M059J (cell line): ENCODE data around the gene DOCK9. TPM values are rescaled to one million over a fixed set of nuclear protein-coding genes. Genes with fewer than 3 reads are reported as not detected.
"Not testable (repeated sequence)": the region's sequence is repeated elsewhere in the genome, so short reads cannot be mapped to it uniquely, and the experiment has no call there.

ENCODE experiments used
- DNase-seq: peaks from one replicate; pipeline ENCODE4 v3.0.0-alpha.2; 2012; ENCODE audit warnings: low read depth
- total RNA-seq: library from RNA; depleted of rRNA; stranded (reverse); fragments of >200 nt; shearing (Covaris generic); gene quantifications from 2 replicates; pipeline ENCODE4 v1.2.3, GENCODE V29; 2014

Gene DOCK9
- total RNA-seq, 1 experiment from 2014 or later: 25.0 TPM

GRCh38 chr13:98918771-98919170 is 59.1 kb downstream of the DOCK9 start:
- no peak for DNase-seq

- DNase-seq: no peak
Measured at GRCh38 chr13:98917116-98917515, 60.7 kb downstream of the DOCK9 start.

GRCh38 chr13:98916403-98916802 is 61.5 kb downstream of the DOCK9 start:
- no peak for DNase-seq

- DNase-seq: no peak
Measured at GRCh38 chr13:98915981-98916380, 61.9 kb downstream of the DOCK9 start.

- no peak for DNase-seq
Measured at GRCh38 chr13:98915563-98915962, 62.3 kb downstream of the DOCK9 start.

- DNase-seq: no peak
Measured at GRCh38 chr13:98913741-98914140, 64.1 kb downstream of the DOCK9 start.

GRCh38 chr13:98912846-98913245 is 65.0 kb downstream of the DOCK9 start:
- no peak for DNase-seq

GRCh38 chr13:98910501-98910951 is 67.3 kb downstream of the DOCK9 start:
- DNase-seq: peak; percentile 85

GRCh38 chr13:98909016-98909415 is 68.8 kb downstream of the DOCK9 start:
- peak; percentile 44 for DNase-seq

GRCh38 chr13:98906746-98907502 is 70.9 kb downstream of the DOCK9 start:
- no peak for DNase-seq

- no peak for DNase-seq
Measured at GRCh38 chr13:98905199-98905598, 72.7 kb downstream of the DOCK9 start.

GRCh38 chr13:98900442-98900841 is 77.4 kb downstream of the DOCK9 start:
- peak; percentile 42 for DNase-seq

GRCh38 chr13:98897706-98898105 is 80.2 kb downstream of the DOCK9 start:
- DNase-seq: no peak

GRCh38 chr13:98896868-98897144 is 81.1 kb downstream of the DOCK9 start:
- no peak for DNase-seq

GRCh38 chr13:98896083-98896867 is 81.6 kb downstream of the DOCK9 start:
- DNase-seq: no peak

GRCh38 chr13:98894814-98895213 is 83.0 kb downstream of the DOCK9 start:
- DNase-seq: not testable (repeated sequence)

- DNase-seq: no peak
Measured at GRCh38 chr13:98893371-98893770, 84.5 kb downstream of the DOCK9 start.

GRCh38 chr13:98892821-98893220 is 85.0 kb downstream of the DOCK9 start:
- DNase-seq: no peak

- DNase-seq: no peak
Measured at GRCh38 chr13:98892077-98892476, 85.8 kb downstream of the DOCK9 start.

GRCh38 chr13:98890925-98891324 is 86.9 kb downstream of the DOCK9 start:
- no peak for DNase-seq

- peak; percentile 59 for DNase-seq
Measured at GRCh38 chr13:98890186-98890585, 87.7 kb downstream of the DOCK9 start.

GRCh38 chr13:98889419-98890085 is 88.3 kb downstream of the DOCK9 start:
- DNase-seq: no peak

- DNase-seq: no peak
Measured at GRCh38 chr13:98888890-98889279, 89.0 kb downstream of the DOCK9 start.
